GM23338 (cell line): ENCODE measurements around the gene KCNMB4. TPM values are rescaled to one million over a fixed set of nuclear protein-coding genes. Genes with fewer than 3 reads are reported as not detected.

ENCODE experiments used
- ATAC-seq: fragments of 200-7000 bp; cut with Tn5 transposase; 3 replicates; pipeline ENCODE4 v1.9.1; 2020
- DNase-seq: peaks from one replicate; pipeline ENCODE4 v3.0.0-alpha.2; 2015; ENCODE audit warnings: low spot score
- H2AFZ ChIP-seq: fragments of 200-600 bp; sonication (generic); 2 replicates; pipeline ENCODE4 v1.8.0; 2016; ENCODE audit warnings: antibody characterized with exemption, mild to moderate bottlenecking, moderate library complexity
- H3F3A ChIP-seq: fragments of 200-600 bp; sonication (generic); replicated peaks from 2 replicates; pipeline ENCODE4 v1.8.0; 2017; ENCODE audit warnings: antibody characterized with exemption, mixed run types, low read depth
- H3K27ac ChIP-seq: fragments of 200-600 bp; sonication (generic); 2 replicates; pipeline ENCODE4 v1.6.1; 2016; ENCODE audit warnings: low read depth
- H3K27me3 ChIP-seq: fragments of 200-600 bp; sonication (generic); 2 replicates; pipeline ENCODE4 v1.8.0; 2016; ENCODE audit warnings: mild to moderate bottlenecking, mixed run types, moderate library complexity; ENCODE audit not compliant: insufficient read depth
- H3K36me3 ChIP-seq: fragments of 200-600 bp; sonication (generic); 2 replicates; pipeline ENCODE4 v1.8.0; 2016; ENCODE audit warnings: mild to moderate bottlenecking; ENCODE audit not compliant: insufficient read depth
- H3K4me1 ChIP-seq: fragments of 200-600 bp; sonication (generic); 2 replicates; pipeline ENCODE4 v1.8.0; 2016; ENCODE audit warnings: mild to moderate bottlenecking, moderate library complexity; ENCODE audit not compliant: insufficient read depth
- H3K4me2 ChIP-seq: fragments of 200-600 bp; sonication (generic); 2 replicates; pipeline ENCODE4 v1.7.1; 2017; ENCODE audit warnings: mixed run types
- H3K4me3 ChIP-seq: fragments of 200-600 bp; sonication (generic); 2 replicates; pipeline ENCODE4 v1.6.1; 2016; ENCODE audit warnings: mixed run types
- H3K79me2 ChIP-seq: fragments of 200-600 bp; sonication (generic); replicated peaks from 2 replicates; pipeline ENCODE4 v1.8.0; 2017; ENCODE audit warnings: mild to moderate bottlenecking; ENCODE audit not compliant: insufficient read depth
- H3K9me2 ChIP-seq: fragments of 200-600 bp; sonication (generic); 2 replicates; pipeline ENCODE4 v1.8.0; 2017; ENCODE audit not compliant: insufficient read depth
- H4K20me1 ChIP-seq: fragments of 200-600 bp; sonication (generic); replicated peaks from 2 replicates; pipeline ENCODE4 v1.8.0; 2017; ENCODE audit warnings: mild to moderate bottlenecking; ENCODE audit not compliant: insufficient read depth
- H3K27ac Mint-ChIP-seq: 2 replicates; pipeline ENCODE4 v1.8.0; 2020; ENCODE audit warnings: inconsistent platforms, mild to moderate bottlenecking, moderate library complexity, mixed read lengths
- H3K27me3 Mint-ChIP-seq: 3 replicates; pipeline ENCODE4 v1.8.0; 2022; ENCODE audit warnings: low read depth, mild to moderate bottlenecking, moderate library complexity, mixed read lengths, inconsistent platforms; ENCODE audit not compliant: insufficient read depth, poor library complexity
- H3K36me3 Mint-ChIP-seq: 3 replicates; pipeline ENCODE4 v1.8.0; 2021; ENCODE audit warnings: low read depth, mild to moderate bottlenecking, inconsistent platforms, moderate library complexity, mixed read lengths
- H3K4me1 Mint-ChIP-seq: 3 replicates; pipeline ENCODE4 v1.8.0; 2020; ENCODE audit warnings: mild to moderate bottlenecking, inconsistent platforms, mixed read lengths
- H3K4me3 Mint-ChIP-seq: 3 replicates; pipeline ENCODE4 v1.8.0; 2021; ENCODE audit warnings: moderate library complexity, mild to moderate bottlenecking, inconsistent platforms, mixed read lengths
- H3K9me3 Mint-ChIP-seq: 3 replicates; pipeline ENCODE4 v1.8.0; 2020; ENCODE audit warnings: moderate library complexity, mild to moderate bottlenecking, inconsistent platforms, mixed read lengths
- CREB1 ChIP-seq: fragments of 250-450 bp; sonication (Bioruptor Pico); IDR thresholded peaks from 2 replicates; pipeline ENCODE4 v1.5.0; 2020; ENCODE audit warnings: low read depth, mild to moderate bottlenecking, moderate library complexity
- CTCF ChIP-seq, 2 experiments: fragments of 200-600 bp in 1 of 2; sonication (generic) in 1 of 2; conservative IDR thresholded peaks; 2 replicates each; pipeline versions ENCODE4 v1.5.1 to v1.6.1; 2016 to 2017; ENCODE audit warnings: antibody characterized with exemption in 2 of 2, low read depth in 2 of 2, mild to moderate bottlenecking in 2 of 2, moderate library complexity in 1 of 2
- ETS1 ChIP-seq: IDR thresholded peaks from 2 replicates; pipeline ENCODE4 v1.6.1; 2016; ENCODE audit warnings: antibody characterized with exemption
- EZH2 ChIP-seq: fragments of 200-600 bp; sonication (generic); IDR thresholded peaks from one replicate; pipeline ENCODE4 v1.8.0; 2017; ENCODE audit warnings: antibody characterized with exemption, mild to moderate bottlenecking, low read depth; ENCODE audit not compliant: unreplicated experiment
- EZH2phosphoT487 ChIP-seq: fragments of 200-600 bp; sonication (generic); IDR thresholded peaks from one replicate; pipeline ENCODE4 v1.8.1; 2018; ENCODE audit warnings: antibody characterized with exemption; ENCODE audit not compliant: unreplicated experiment
- JUNB ChIP-seq: IDR thresholded peaks from one replicate; pipeline ENCODE4 v1.6.1; 2016; ENCODE audit warnings: antibody characterized with exemption; ENCODE audit not compliant: unreplicated experiment
- NANOG ChIP-seq: IDR thresholded peaks from 2 replicates; pipeline ENCODE4 v1.6.1; 2016; ENCODE audit warnings: antibody characterized with exemption, borderline replicate concordance
- POLR2AphosphoS5 ChIP-seq: IDR thresholded peaks from 2 replicates; pipeline ENCODE4 v1.6.1; 2016; ENCODE audit warnings: antibody characterized with exemption, low read depth
- REST ChIP-seq: IDR thresholded peaks from one replicate; pipeline ENCODE4 v1.6.1; 2018; ENCODE audit warnings: antibody characterized with exemption; ENCODE audit not compliant: unreplicated experiment
- STAT1 ChIP-seq: IDR thresholded peaks from one replicate; pipeline ENCODE4 v1.6.1; 2016; ENCODE audit warnings: antibody characterized with exemption; ENCODE audit not compliant: unreplicated experiment
- ZNF114 ChIP-seq: fragments of 250-450 bp; sonication (Bioruptor Pico); IDR thresholded peaks from 2 replicates; pipeline ENCODE4 v1.5.0; 2020; ENCODE audit warnings: mild to moderate bottlenecking, moderate library complexity
- ZNF331 ChIP-seq: fragments of 250-450 bp; sonication (Bioruptor Pico); IDR thresholded peaks from 2 replicates; pipeline ENCODE4 v1.5.0; 2020; ENCODE audit warnings: low read depth, mild to moderate bottlenecking, moderate library complexity
- ZNF462 ChIP-seq: fragments of 250-450 bp; sonication (Bioruptor Pico); IDR thresholded peaks from 2 replicates; pipeline ENCODE4 v1.5.0; 2020; ENCODE audit warnings: mild to moderate bottlenecking, moderate library complexity
- polyA plus RNA-seq: library from polyadenylated mRNA; unstranded; fragments of >200 nt; fragmentation: Nextera tagmentation; extraction: Ambion mirVana; gene quantifications from 2 replicates; pipeline ENCODE4 v1.2.1, GENCODE V29; 2016
- total RNA-seq: library from RNA; depleted of rRNA; stranded (reverse); fragments of >200 nt; shearing (Covaris generic); gene quantifications from 2 replicates; pipeline ENCODE4 v1.2.3, GENCODE V29; 2014

KCNMB4 gene
- total and polyA plus RNA-seq, 2 experiments from 2014 or later, result 9.4 to 14.7 TPM

GRCh38 chr12:70436836-70437235 lies 70.7 kb downstream of the KCNMB4 start:
- H3K4me1 Mint-ChIP-seq, result no peaks in the 10 kb centered on the region
- ATAC-seq, result no peak
- H3K27me3 ChIP-seq, result no peaks in the 10 kb centered on the region
- H3K9me3 Mint-ChIP-seq, result peaks cover 8% of the 10 kb centered on the region; the same call in 2 of the 3 replicates
- H3K79me2 ChIP-seq, result no peaks in the 10 kb centered on the region
- H3K27me3 Mint-ChIP-seq, result no peaks in the 10 kb centered on the region
- no peak overlapping the region for H3K4me2 ChIP-seq
- no peaks in the 10 kb centered on the region for H3K4me1 ChIP-seq
- no peaks in the 10 kb centered on the region for H3K9me2 ChIP-seq
- no peak overlapping the region for H3K27ac Mint-ChIP-seq
- H3K4me3 ChIP-seq, result no peak overlapping the region
- H2AFZ ChIP-seq, result no peak overlapping the region
- no peaks in the 10 kb centered on the region for H3K36me3 ChIP-seq
- no peak overlapping the region for H3K27ac ChIP-seq
- TF ChIP-seq EZH2 (no peak), ZNF331 (CRISPR knock-in tag) (no peak), ZNF114 (CRISPR knock-in tag) (no peak), EZH2phosphoT487 (no peak), JUNB (no peak), POLR2AphosphoS5 (no peak), ETS1 (no peak), ZNF462 (CRISPR knock-in tag) (no peak), NANOG (no peak), STAT1 (no peak), REST (no peak), CTCF (conservative IDR thresholded peaks at IDR 0.05; ENCODE audit: low read depth in 2 of 2) (no peak), CREB1 (CRISPR knock-in tag) (no peak)
- H3F3A ChIP-seq, result no peaks in the 10 kb centered on the region
- peaks cover 22% of the 10 kb centered on the region; the same call in 2 of the 3 replicates for H3K36me3 Mint-ChIP-seq
- H4K20me1 ChIP-seq, result no peaks in the 10 kb centered on the region
- no peak for DNase-seq
- H3K4me3 Mint-ChIP-seq, result no peak overlapping the region
